Common myeloid progenitor, CD34-positive (primary cell): ENCODE results near the gene PRRC2C.
A peak's percentile ranks its signal among the peaks of the same experiment; 100 is the strongest.
"Not testable (repeated sequence)": the region's sequence is repeated elsewhere in the genome, so short reads cannot be mapped to it uniquely, and the experiment has no call there.

ENCODE experiments used
- CTCF ChIA-PET: fragments of 350-600 bp; sonication (Branson Sonifier 250); formaldehyde crosslinking; loops from one replicate; lab custom pipeline; 2021; ENCODE audit warnings: antibody characterized with exemption; lab: Charles Lee
- POLR2A ChIA-PET: fragments of 350-600 bp; sonication (Branson Sonifier 250); formaldehyde crosslinking; loops from one replicate; lab custom pipeline; 2021; ENCODE audit warnings: antibody characterized with exemption; lab: Charles Lee
- DNase-seq, 3 donors: peaks; one replicate each; pipeline versions ENCODE4 v3.0.0 to v3.0.0-alpha.2; 2013
- H3K27ac ChIP-seq, 2 experiments: 1 replicate in 1 of 2; 2 replicates in 1 of 2; pipeline ENCODE4 v1.7.0; 2013; ENCODE audit warnings: inconsistent platforms in 2 of 2, low read length in 2 of 2, mild to moderate bottlenecking in 2 of 2, low read depth in 1 of 2, moderate library complexity in 1 of 2; ENCODE audit not compliant: severe bottlenecking in 2 of 2, insufficient read depth in 1 of 2, poor library complexity in 1 of 2
- H3K27me3 ChIP-seq, 5 experiments: replicated peaks in 2 of 5; 1 replicate in 3 of 5; 2 replicates in 2 of 5; pipeline versions ENCODE4 v1.6.1 to v1.7.0; 2013; ENCODE audit warnings: low read length in 4 of 5, mild to moderate bottlenecking in 2 of 5, moderate library complexity in 2 of 5, inconsistent platforms in 1 of 5; ENCODE audit not compliant: insufficient read depth in 5 of 5, control insufficient read depth in 4 of 5
- H3K36me3 ChIP-seq, 4 experiments: 1 replicate in 2 of 4; 2 replicates in 2 of 4; pipeline versions ENCODE4 v1.6.1 to v1.7.0; 2013; ENCODE audit warnings: low read length in 3 of 4, control low read depth in 1 of 4, mild to moderate bottlenecking in 1 of 4; ENCODE audit not compliant: control insufficient read depth in 4 of 4, insufficient read depth in 4 of 4
- H3K4me1 ChIP-seq, 4 experiments: 1 replicate in 3 of 4; 2 replicates in 1 of 4; pipeline versions ENCODE4 v1.6.1 to v1.7.1; 2013; ENCODE audit warnings: low read length in 3 of 4, mild to moderate bottlenecking in 3 of 4, control low read depth in 1 of 4, inconsistent platforms in 1 of 4, moderate library complexity in 1 of 4; ENCODE audit not compliant: control insufficient read depth in 4 of 4, insufficient read depth in 4 of 4; ENCODE audit errors: control extremely low read depth in 1 of 4
- H3K4me3 ChIP-seq, 7 experiments: 1 replicate in 4 of 7; 2 replicates in 3 of 7; pipeline versions ENCODE4 v1.5.1 to v1.7.0; 2013; ENCODE audit warnings: mild to moderate bottlenecking in 7 of 7, low read length in 6 of 7, moderate library complexity in 6 of 7, inconsistent platforms in 2 of 7, low read depth in 2 of 7, control low read depth in 1 of 7; ENCODE audit not compliant: insufficient read depth in 4 of 7, control insufficient read depth in 1 of 7; ENCODE audit errors: extremely low read depth in 1 of 7
- H3K9me3 ChIP-seq, 5 experiments: 1 replicate in 4 of 5; 2 replicates in 1 of 5; pipeline versions ENCODE4 v1.6.1 to v1.7.1; 2013; ENCODE audit warnings: low read length in 4 of 5, mild to moderate bottlenecking in 2 of 5, inconsistent platforms in 1 of 5, low read depth in 1 of 5, moderate library complexity in 1 of 5; ENCODE audit not compliant: control insufficient read depth in 4 of 5, insufficient read depth in 2 of 5; ENCODE audit errors: control extremely low read depth in 1 of 5
- WGBS: methylation state at CpG from one replicate; pipeline ENCODE4 v1.1.5; 2013; ENCODE audit not compliant: insufficient coverage; 5-methylcytosine and 5-hydroxymethylcytosine counted together

PRRC2C gene

GRCh38 chr1:171590022-171590421 lies 104.7 kb downstream of the PRRC2C start:
- no peaks in the 10 kb centered on the region for H3K9me3 ChIP-seq
- ChIA-PET POLR2A (no interaction called here), CTCF (no interaction called here)
- no peak for DNase-seq
- no CpG with 5 or more reads among the region's 1 CpG for WGBS
- H3K4me1 ChIP-seq: no peaks in the 10 kb centered on the region
- H3K27ac ChIP-seq: peak overlapping the region in 1 of 2 experiments; percentile 0
- peaks cover 33 to 78% (median 53%) of the 10 kb centered on the region in 4 experiments for H3K36me3 ChIP-seq
- no peaks in the 10 kb centered on the region for H3K27me3 ChIP-seq
- H3K4me3 ChIP-seq: no peak overlapping the region

DNA sequence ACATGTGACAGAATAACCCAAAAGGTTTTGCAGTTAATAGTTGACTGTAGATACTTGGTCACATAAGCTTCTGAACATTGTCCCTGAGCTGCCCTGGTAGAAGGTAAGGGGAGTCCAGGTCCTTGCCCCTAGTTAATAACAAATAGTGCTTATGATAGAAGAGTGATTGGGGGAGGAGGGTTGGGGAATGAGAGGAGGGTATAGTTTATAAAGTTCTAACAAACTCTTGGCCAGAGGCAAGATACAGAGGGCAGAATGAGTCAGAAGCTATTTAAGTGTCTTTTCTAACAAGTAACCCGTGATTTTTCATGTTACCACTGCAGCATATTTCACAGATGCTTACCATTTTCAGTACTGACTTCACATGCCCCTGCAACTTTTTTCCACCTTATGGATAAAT lies 110.0 kb downstream of the PRRC2C start:
- peaks cover 0 to 3% (median 0%) of the 10 kb centered on the region in 5 experiments for H3K9me3 ChIP-seq
- DNase-seq: no peak
- POLR2A ChIA-PET: interaction anchor here (0.7 kb wide), 1 partner anchor 19 kb away, joined by 3 read pairs; no protein-coding TSS in a partner anchor
- H3K27me3 ChIP-seq: no peaks in the 10 kb centered on the region
- H3K4me3 ChIP-seq: no peak overlapping the region
- CTCF ChIA-PET: no interaction called here
- peaks cover 13 to 37% (median 28%) of the 10 kb centered on the region in 4 experiments for H3K36me3 ChIP-seq
- no CpG with 5 or more reads among the region's 1 CpG for WGBS
- H3K4me1 ChIP-seq: peaks cover 0 to 4% (median under 1%) of the 10 kb centered on the region in 4 experiments
- no peak overlapping the region for H3K27ac ChIP-seq

GRCh38 chr1:171596119-171596518 lies 110.8 kb downstream of the PRRC2C start:
- H3K4me3 ChIP-seq: no peak overlapping the region
- no peak overlapping the region for H3K27ac ChIP-seq
- peaks cover 0 to 3% (median 0%) of the 10 kb centered on the region in 5 experiments for H3K9me3 ChIP-seq
- no peak for DNase-seq
- WGBS: no CpG with 5 or more reads among the region's 1 CpG
- no peaks in the 10 kb centered on the region for H3K27me3 ChIP-seq
- CTCF ChIA-PET: no interaction called here
- POLR2A ChIA-PET: no interaction called here
- peaks cover 0 to 4% (median under 1%) of the 10 kb centered on the region in 4 experiments for H3K4me1 ChIP-seq
- H3K36me3 ChIP-seq: peaks cover 7 to 29% (median 23%) of the 10 kb centered on the region in 4 experiments

GRCh38 chr1:171596705-171597104 lies 111.4 kb downstream of the PRRC2C start:
- Histone ChIP-seq H3K4me3 (no peak overlapping the region), H3K9me3 (peaks cover 0 to 3% (median 0%) of the 10 kb centered on the region in 5 experiments), H3K27me3 (no peaks in the 10 kb centered on the region), H3K27ac (no peak overlapping the region), H3K36me3 (peaks cover 4 to 23% (median 19%) of the 10 kb centered on the region in 4 experiments), H3K4me1 (peaks cover 0 to 4% (median under 1%) of the 10 kb centered on the region in 4 experiments)
- POLR2A ChIA-PET: no interaction called here
- no peak for DNase-seq
- WGBS: no CpG with 5 or more reads among the region's 2 CpGs
- CTCF ChIA-PET: interaction anchor here (0.9 kb wide), 1 partner anchor 387 kb away, joined by 3 read pairs; no protein-coding TSS in a partner anchor

DNA sequence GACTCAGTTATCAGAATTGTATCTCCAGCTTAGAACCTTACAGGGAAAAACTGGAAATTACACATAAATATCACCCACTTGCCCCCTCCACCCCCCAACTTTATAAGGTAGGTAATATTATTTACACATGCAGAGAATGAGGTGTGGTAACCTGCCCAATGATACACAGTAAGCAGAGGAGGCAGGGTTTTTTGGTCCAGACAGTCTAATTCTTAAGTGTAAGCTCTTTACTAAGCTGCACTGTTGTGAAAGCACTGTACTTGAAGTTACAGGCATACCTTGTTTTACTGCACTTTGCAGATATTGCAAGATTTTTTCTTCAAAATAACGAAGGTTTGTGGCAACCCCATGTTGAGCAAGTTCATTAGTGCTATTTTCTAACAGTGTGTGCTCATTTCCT lies 111.9 kb downstream of the PRRC2C start:
- ChIA-PET POLR2A (no interaction called here), CTCF (interaction anchor here (0.9 kb wide), 1 partner anchor 387 kb away, joined by 3 read pairs; no protein-coding TSS in a partner anchor)
- H3K4me3 ChIP-seq: no peak overlapping the region
- H3K27ac ChIP-seq: no peak overlapping the region
- peaks cover 3 to 18% (median 15%) of the 10 kb centered on the region in 4 experiments for H3K36me3 ChIP-seq
- H3K27me3 ChIP-seq: no peaks in the 10 kb centered on the region
- DNase-seq: peak in 1 of 3 donors; percentile 8
- peaks cover 0 to 4% (median under 1%) of the 10 kb centered on the region in 4 experiments for H3K4me1 ChIP-seq
- 50% methylated on average over 1 of the region's 1 CpG for WGBS
- peaks cover 0 to 3% (median 0%) of the 10 kb centered on the region in 5 experiments for H3K9me3 ChIP-seq

DNA sequence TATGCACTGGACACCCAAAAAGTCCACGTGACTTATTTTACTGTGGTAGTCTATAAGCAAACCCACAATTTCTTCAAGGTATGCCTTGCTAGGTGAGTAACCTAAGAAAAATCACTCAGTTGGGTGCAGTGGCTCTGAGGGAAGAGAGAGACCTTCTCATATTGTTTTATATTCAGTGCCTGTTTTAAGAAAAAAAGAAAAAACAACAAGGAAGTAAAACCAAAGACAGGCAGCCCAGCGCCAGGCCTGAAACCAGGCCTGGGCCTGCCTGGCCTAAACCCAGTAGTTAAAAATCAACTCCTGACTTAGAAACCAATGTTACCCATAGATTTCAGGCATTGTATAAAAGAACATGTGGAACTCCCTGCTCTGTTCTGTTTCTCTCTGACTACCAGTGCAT lies 115.0 kb downstream of the PRRC2C start:
- CTCF ChIA-PET, H3K9me3 ChIP-seq, DNase-seq, H3K27ac ChIP-seq, H3K36me3 ChIP-seq, POLR2A ChIA-PET, H3K27me3 ChIP-seq, H3K4me3 ChIP-seq, H3K4me1 ChIP-seq: not testable (repeated sequence)
- WGBS: no CpG with 5 or more reads among the region's 2 CpGs

GRCh38 chr1:171600862-171601261 lies 115.5 kb downstream of the PRRC2C start:
- CTCF ChIA-PET: no interaction called here

More at GRCh38 chr1:171600862-171601261, 115.5 kb downstream of the PRRC2C start:
- Histone ChIP-seq H3K27ac (no peak overlapping the region), H3K27me3 (no peaks in the 10 kb centered on the region), H3K9me3 (peaks cover 0 to 3% (median 0%) of the 10 kb centered on the region in 5 experiments), H3K4me1 (peaks cover 0 to 4% (median under 1%) of the 10 kb centered on the region in 4 experiments), H3K4me3 (no peak overlapping the region), H3K36me3 (peaks cover 0 to 3% (median 0%) of the 10 kb centered on the region in 4 experiments)
- POLR2A ChIA-PET: no interaction called here
- DNase-seq: no peak
- 99% methylated on average over 10 of the region's 13 CpGs for WGBS
